K562 (cell line): Measurements from ENCODE around the gene PLEKHM3. TPM values are rescaled to one million over a fixed set of nuclear protein-coding genes. Genes with fewer than 3 reads are reported as not detected.

Experiments used
- BRCA1 ChIP-seq, 2 experiments: fragments of 450-650 bp in 1 of 2; sonication (generic) in 1 of 2; formaldehyde crosslinking in 1 of 2; IDR thresholded peaks; 2 replicates each; pipeline versions ENCODE4 v1.5.0 to v1.6.1; 2017 to 2020; ENCODE audit warnings: mild to moderate bottlenecking in 1 of 2, missing genetic modification reagents in 1 of 2
- CREM ChIP-seq: IDR thresholded peaks from 2 replicates; pipeline ENCODE4 v1.6.1; 2014; ENCODE audit warnings: antibody characterized with exemption, low read depth
- FOXA3 ChIP-seq, 2 experiments: fragments of 450-650 bp in 1 of 2; sonication (generic) in 1 of 2; formaldehyde crosslinking; IDR thresholded peaks in 1 of 2; conservative IDR thresholded peaks in 1 of 2; 2 replicates each; pipeline versions ENCODE4 v1.4.0 to v1.8.0; 2020 to 2022; ENCODE audit warnings: mild to moderate bottlenecking in 2 of 2, missing genetic modification reagents in 1 of 2
- GATAD2B ChIP-seq: fragments of 450-650 bp; IDR thresholded peaks from 2 replicates; pipeline ENCODE4 v1.6.1; 2017; ENCODE audit warnings: mild to moderate bottlenecking, borderline replicate concordance
- HLTF ChIP-seq: fragments of 450-650 bp; IDR thresholded peaks from 2 replicates; pipeline ENCODE4 v1.6.1; 2016
- HNRNPUL1 ChIP-seq: fragments of 200-400 bp; formaldehyde crosslinking; IDR thresholded peaks from 2 replicates; pipeline ENCODE4 v1.6.1; 2017; ENCODE audit warnings: low read length
- LARP7 ChIP-seq: fragments of 450-650 bp; IDR thresholded peaks from 2 replicates; pipeline ENCODE4 v1.6.1; 2016
- MXI1 ChIP-seq: IDR thresholded peaks from 2 replicates; pipeline ENCODE4 v1.6.1; 2011; ENCODE audit warnings: low read depth, mild to moderate bottlenecking, improper control_type of control experiment, low read length
- NBN ChIP-seq: fragments of 450-650 bp; IDR thresholded peaks from 2 replicates; pipeline ENCODE4 v1.6.1; 2016; ENCODE audit warnings: low read depth, mild to moderate bottlenecking
- RFX5 ChIP-seq: IDR thresholded peaks from 2 replicates; pipeline ENCODE4 v1.6.1; 2011; ENCODE audit warnings: low read depth, mild to moderate bottlenecking, improper control_type of control experiment, low read length
- SAFB ChIP-seq: fragments of 200-400 bp; formaldehyde crosslinking; IDR thresholded peaks from 2 replicates; pipeline ENCODE4 v1.6.1; 2017; ENCODE audit warnings: low read depth, low read length, borderline replicate concordance
- SIX5 ChIP-seq, 2 experiments: IDR thresholded peaks; 2 replicates each; pipeline ENCODE4 v1.6.1; 2011; ENCODE audit warnings: low read length in 2 of 2, borderline replicate concordance in 1 of 2, low read depth in 1 of 2, mild to moderate bottlenecking in 1 of 2, moderate library complexity in 1 of 2; ENCODE audit not compliant: insufficient read depth in 1 of 2
- SRF ChIP-seq, 2 experiments: fragments of 250-450, 450-650 bp in 1 of 2; sonication (Bioruptor Pico) in 1 of 2; sonication (generic) in 1 of 2; formaldehyde crosslinking; IDR thresholded peaks; 2 replicates each; pipeline versions ENCODE4 v1.5.0 to v1.5.1; 2020 to 2022; ENCODE audit warnings: mild to moderate bottlenecking in 1 of 2, missing genetic modification reagents in 1 of 2
- XRCC4 ChIP-seq: IDR thresholded peaks from one replicate; pipeline ENCODE4 v1.6.1; 2011; ENCODE audit not compliant: insufficient read depth, insufficient read length; ENCODE audit errors: extremely low read depth
- ZBTB17 ChIP-seq: fragments of 450-650 bp; formaldehyde crosslinking; IDR thresholded peaks from 2 replicates; pipeline ENCODE4 v1.4.0; 2020; ENCODE audit warnings: mild to moderate bottlenecking
- ZEB2 ChIP-seq: fragments of 450-650 bp; IDR thresholded peaks from 2 replicates; pipeline ENCODE4 v1.6.1; 2016
- ZNF778 ChIP-seq: fragments of 450-650 bp; formaldehyde crosslinking; IDR thresholded peaks from 2 replicates; pipeline ENCODE4 v1.4.0; 2020; ENCODE audit warnings: mild to moderate bottlenecking, moderate library complexity
- ZZZ3 ChIP-seq: fragments of 450-650 bp; IDR thresholded peaks from 2 replicates; pipeline ENCODE4 v1.6.1; 2016; ENCODE audit warnings: antibody characterized with exemption, mild to moderate bottlenecking, moderate library complexity
- polyA plus RNA-seq, 8 experiments: library from polyadenylated mRNA; depleted of rRNA in 4 of 8; stranded (reverse) in 5 of 8; unstranded in 3 of 8; fragments of >200 nt; fragmentation: Nextera tagmentation in 2 of 8; fragmentation: Illumina TruSeq in 1 of 8; extraction: Ambion mirVana in 2 of 8; extraction: Trizol in 1 of 8; gene quantifications; 2 replicates each; pipeline versions ENCODE4 v1.2.1 to v1.2.3, GENCODE V29; 2011 to 2014; ENCODE audit warnings: inconsistent platforms in 1 of 8, missing spikeins in 1 of 8
- total RNA-seq, 7 experiments: library from RNA; depleted of rRNA in 6 of 7; stranded (reverse); fragments of >200 nt in 6 of 7; fragmentation: Illumina TruSeq in 2 of 7; extraction: Trizol in 2 of 7; gene quantifications; 2 replicates each; pipeline versions ENCODE4 v1.2.1 to v1.2.3, GENCODE V29; 2011 to 2021; ENCODE audit warnings: low replicate concordance in 1 of 7
- TF ChIP-seq, protein P1 (sequence below), 3 experiments: fragments of 200-800 bp in 1 of 3; sonication (Bioruptor generic) in 1 of 3; sonication (generic) in 1 of 3; formaldehyde crosslinking in 1 of 3; IDR thresholded peaks; 2 replicates each; pipeline versions ENCODE4 v1.6.1 to v1.8.0; 2016 to 2022; ENCODE audit warnings: mild to moderate bottlenecking in 2 of 3, missing compliant biosample characterization in 2 of 3, missing genetic modification characterization in 2 of 3, missing genetic modification reagents in 1 of 3
- TF ChIP-seq, protein P2 (sequence below): fragments of 250-450 bp; sonication (Bioruptor Pico); IDR thresholded peaks from 2 replicates; pipeline ENCODE4 v1.5.1; 2021; ENCODE audit warnings: mild to moderate bottlenecking
- TF ChIP-seq, protein P3 (sequence below): sonication (generic); formaldehyde crosslinking; IDR thresholded peaks from 2 replicates; pipeline ENCODE4 v1.8.1; 2023; ENCODE audit warnings: mild to moderate bottlenecking, missing genetic modification reagents, moderate library complexity
- TF ChIP-seq, protein P4 (sequence below): IDR thresholded peaks from 2 replicates; pipeline ENCODE4 v1.6.1; 2016; ENCODE audit warnings: missing genetic modification characterization, missing compliant biosample characterization

The PLEKHM3 gene
- total and polyA plus RNA-seq, 9 of the 15 experiments (the other 6 are each of a cell fraction or from before 2014, with no cell fraction given): 0.24 to 1.6 (median 1.0) TPM

DNA sequence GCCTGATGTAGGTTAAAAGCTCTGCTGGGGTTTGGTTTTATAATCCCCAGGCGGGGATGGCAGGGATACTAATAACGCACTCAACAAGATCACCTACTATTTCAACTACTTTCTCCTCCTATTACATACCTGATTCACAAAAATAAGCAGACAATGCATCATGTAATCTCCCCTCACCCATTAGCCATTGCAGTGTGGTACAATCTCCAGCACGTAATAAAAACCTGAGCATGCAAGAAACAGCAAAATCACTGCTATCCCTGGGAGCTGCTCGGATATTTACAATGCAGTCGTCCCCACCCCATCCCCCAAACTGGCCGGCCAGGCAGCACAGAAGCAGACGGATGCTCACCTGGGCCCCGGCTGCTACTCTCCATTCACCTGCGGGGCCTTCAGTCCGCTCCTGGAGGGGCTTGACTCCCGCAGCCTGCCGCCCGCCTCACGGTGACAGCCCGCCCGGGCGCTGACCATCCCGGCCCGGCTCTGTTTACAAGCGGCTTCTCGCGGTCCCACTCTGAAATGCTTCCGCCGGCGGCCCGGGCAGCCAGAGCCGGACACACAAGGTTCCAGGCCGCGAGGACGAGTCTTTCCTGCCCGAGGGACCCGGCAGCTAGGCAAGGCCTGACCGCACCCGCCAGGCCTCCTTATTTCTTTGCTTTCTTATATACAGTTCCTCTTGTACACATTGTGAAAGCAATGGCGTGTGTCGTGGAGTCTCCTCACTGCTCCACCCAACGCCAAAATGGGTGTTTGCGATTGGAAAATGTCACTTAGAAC lies at the start of gene PLEKHM3 (continued):
- no peak for TF ChIP-seq LARP7
- TF ChIP-seq, protein P1, sequence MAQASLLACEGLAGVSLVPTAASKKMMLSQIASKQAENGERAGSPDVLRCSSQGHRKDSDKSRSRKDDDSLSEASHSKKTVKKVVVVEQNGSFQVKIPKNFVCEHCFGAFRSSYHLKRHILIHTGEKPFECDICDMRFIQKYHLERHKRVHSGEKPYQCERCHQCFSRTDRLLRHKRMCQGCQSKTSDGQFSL (CRISPR knock-in tag; IDR thresholded peaks at IDR 0.05): no peak
- TF ChIP-seq, protein P1 (tag; IDR thresholded peaks at IDR 0.05): no peak
- no peak for TF ChIP-seq HLTF
- TF ChIP-seq ZNF778 (CRISPR knock-in tag): no peak
- TF ChIP-seq BRCA1 (IDR thresholded peaks at IDR 0.05): no peak
- TF ChIP-seq BRCA1 (CRISPR knock-in tag; IDR thresholded peaks at IDR 0.05): no peak
- TF ChIP-seq, protein P2, sequence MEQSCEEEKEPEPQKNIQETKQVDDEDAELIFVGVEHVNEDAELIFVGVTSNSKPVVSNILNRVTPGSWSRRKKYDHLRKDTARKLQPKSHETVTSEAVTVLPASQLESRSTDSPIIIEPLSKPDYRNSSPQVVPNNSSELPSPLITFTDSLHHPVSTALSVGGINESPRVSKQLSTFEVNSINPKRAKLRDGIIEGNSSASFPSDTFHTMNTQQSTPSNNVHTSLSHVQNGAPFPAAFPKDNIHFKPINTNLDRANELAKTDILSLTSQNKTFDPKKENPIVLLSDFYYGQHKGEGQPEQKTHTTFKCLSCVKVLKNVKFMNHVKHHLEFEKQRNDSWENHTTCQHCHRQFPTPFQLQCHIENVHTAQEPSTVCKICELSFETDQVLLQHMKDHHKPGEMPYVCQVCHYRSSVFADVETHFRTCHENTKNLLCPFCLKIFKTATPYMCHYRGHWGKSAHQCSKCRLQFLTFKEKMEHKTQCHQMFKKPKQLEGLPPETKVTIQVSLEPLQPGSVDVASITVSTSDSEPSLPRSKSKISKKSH: no peak
- TF ChIP-seq, protein P3, sequence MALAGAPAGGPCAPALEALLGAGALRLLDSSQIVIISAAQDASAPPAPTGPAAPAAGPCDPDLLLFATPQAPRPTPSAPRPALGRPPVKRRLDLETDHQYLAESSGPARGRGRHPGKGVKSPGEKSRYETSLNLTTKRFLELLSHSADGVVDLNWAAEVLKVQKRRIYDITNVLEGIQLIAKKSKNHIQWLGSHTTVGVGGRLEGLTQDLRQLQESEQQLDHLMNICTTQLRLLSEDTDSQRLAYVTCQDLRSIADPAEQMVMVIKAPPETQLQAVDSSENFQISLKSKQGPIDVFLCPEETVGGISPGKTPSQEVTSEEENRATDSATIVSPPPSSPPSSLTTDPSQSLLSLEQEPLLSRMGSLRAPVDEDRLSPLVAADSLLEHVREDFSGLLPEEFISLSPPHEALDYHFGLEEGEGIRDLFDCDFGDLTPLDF: 0 out of 2 replicates have a peak, but pooled peaks have one; percentile 51
- TF ChIP-seq XRCC4: no peak
- no peak for TF ChIP-seq ZZZ3
- TF ChIP-seq HNRNPUL1: no peak
- no peak; a peak in 1 of 4 replicates for TF ChIP-seq SRF (CRISPR knock-in tag; IDR thresholded peaks at IDR 0.05)
- no peak for TF ChIP-seq RFX5
- peak; percentile 93 for TF ChIP-seq ZEB2
- 0 out of 2 replicates have a peak, but pooled peaks have one; percentile 36 for TF ChIP-seq ZBTB17
- TF ChIP-seq, protein P4, sequence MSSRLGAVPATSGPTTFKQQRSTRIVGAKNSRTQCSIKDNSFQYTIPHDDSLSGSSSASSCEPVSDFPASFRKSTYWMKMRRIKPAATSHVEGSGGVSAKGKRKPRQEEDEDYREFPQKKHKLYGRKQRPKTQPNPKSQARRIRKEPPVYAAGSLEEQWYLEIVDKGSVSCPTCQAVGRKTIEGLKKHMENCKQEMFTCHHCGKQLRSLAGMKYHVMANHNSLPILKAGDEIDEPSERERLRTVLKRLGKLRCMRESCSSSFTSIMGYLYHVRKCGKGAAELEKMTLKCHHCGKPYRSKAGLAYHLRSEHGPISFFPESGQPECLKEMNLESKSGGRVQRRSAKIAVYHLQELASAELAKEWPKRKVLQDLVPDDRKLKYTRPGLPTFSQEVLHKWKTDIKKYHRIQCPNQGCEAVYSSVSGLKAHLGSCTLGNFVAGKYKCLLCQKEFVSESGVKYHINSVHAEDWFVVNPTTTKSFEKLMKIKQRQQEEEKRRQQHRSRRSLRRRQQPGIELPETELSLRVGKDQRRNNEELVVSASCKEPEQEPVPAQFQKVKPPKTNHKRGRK (tag): no peak
- peak; percentile 59 for TF ChIP-seq CREM
- peak; percentile 45 to 56; a peak in 2 of 4 replicates for TF ChIP-seq FOXA3 (CRISPR knock-in tag; conservative IDR thresholded peaks at IDR 0.05 in 1 of 2, IDR thresholded peaks at IDR 0.05 in 1 of 2)
- TF ChIP-seq NBN: 0 out of 2 replicates have a peak, but pooled peaks have one; percentile 43
- TF ChIP-seq SAFB: no peak
- TF ChIP-seq GATAD2B: peak; percentile 52; the same call in 1 of the 2 replicates
- TF ChIP-seq SIX5 (IDR thresholded peaks at IDR 0.05; ENCODE audit: borderline replicate concordance in 1 of 2, insufficient read depth in 1 of 2, low read depth in 1 of 2, low read length in 2 of 2): peak in 1 of 2 experiments; percentile 16; a peak in 1 of 4 replicates
- no peak for TF ChIP-seq MXI1
